Measurements from ENCODE around the gene TERT. TPM values are rescaled to one million over a fixed set of nuclear protein-coding genes. Genes with fewer than 3 reads are reported as not detected.
"Not testable (repeated sequence)": the region's sequence is repeated elsewhere in the genome, so short reads cannot be mapped to it uniquely, and the experiment has no call there.

TERT gene
- total and polyA plus RNA-seq, 4 donors: 0.02 TPM; not detected in 3

DNA sequence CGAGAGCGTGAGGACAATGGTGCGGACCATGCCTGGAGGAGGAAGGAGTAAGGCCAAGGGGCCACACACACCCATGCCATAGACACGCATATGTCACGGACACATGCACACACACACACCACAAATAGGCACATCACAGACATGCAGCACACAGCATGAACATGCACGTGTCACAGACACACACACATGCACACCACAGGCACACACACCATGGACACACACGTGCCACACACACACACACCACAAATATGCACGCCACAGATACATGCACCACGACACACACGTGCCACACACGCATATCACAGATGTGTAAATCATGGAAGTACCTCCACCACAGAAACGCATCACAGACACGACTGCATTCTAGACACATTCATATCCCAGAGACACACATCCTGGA is 16.7 kb downstream of the TERT start:
- H3K36me3 ChIP-seq (ENCODE audit: control insufficient read depth in 4 of 4, insufficient read depth in 4 of 4, low read length in 4 of 4): no peaks in the 10 kb centered on the region

DNA sequence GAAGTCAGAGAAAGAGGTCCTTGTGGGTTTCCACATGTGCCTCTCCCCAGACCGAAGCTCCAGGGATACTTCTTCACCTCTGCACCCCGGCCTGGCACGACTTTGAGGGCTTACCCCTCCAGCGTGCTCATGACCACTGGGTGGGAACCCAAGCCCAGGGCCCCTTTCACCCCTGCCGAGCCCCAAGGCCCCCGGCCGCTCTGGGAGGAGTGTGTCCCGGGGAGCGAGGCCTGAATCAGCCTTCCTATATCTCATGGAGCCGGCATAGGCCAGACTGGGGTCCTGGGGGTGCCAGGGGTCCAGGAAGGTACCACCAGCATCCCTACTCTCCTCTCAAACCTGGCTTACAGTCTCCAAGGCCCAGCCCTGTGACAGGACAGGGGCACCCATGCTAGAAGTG is 17.1 kb downstream of the TERT start:
- H3K9ac ChIP-seq (ENCODE audit: insufficient read depth in 1 of 2, low read length in 2 of 2): no peak overlapping the region
- 92% methylated on average over 10 of the region's 10 CpGs for WGBS, 2 donors
- no peak overlapping the region for H3K4me3 ChIP-seq
- TF ChIP-seq, protein P1, sequence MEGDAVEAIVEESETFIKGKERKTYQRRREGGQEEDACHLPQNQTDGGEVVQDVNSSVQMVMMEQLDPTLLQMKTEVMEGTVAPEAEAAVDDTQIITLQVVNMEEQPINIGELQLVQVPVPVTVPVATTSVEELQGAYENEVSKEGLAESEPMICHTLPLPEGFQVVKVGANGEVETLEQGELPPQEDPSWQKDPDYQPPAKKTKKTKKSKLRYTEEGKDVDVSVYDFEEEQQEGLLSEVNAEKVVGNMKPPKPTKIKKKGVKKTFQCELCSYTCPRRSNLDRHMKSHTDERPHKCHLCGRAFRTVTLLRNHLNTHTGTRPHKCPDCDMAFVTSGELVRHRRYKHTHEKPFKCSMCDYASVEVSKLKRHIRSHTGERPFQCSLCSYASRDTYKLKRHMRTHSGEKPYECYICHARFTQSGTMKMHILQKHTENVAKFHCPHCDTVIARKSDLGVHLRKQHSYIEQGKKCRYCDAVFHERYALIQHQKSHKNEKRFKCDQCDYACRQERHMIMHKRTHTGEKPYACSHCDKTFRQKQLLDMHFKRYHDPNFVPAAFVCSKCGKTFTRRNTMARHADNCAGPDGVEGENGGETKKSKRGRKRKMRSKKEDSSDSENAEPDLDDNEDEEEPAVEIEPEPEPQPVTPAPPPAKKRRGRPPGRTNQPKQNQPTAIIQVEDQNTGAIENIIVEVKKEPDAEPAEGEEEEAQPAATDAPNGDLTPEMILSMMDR (IDR thresholded peaks at IDR 0.05; ENCODE audit: control extremely low read depth, extremely low read depth): no peak
- H3K27ac ChIP-seq (ENCODE audit: low read depth in 1 of 2, low read length in 1 of 2): no peak overlapping the region
- DNase-seq (no peak), ATAC-seq (ENCODE audit: insufficient read depth, low FRiP score) (no peak)
- H3K27me3 ChIP-seq (ENCODE audit: control insufficient read depth in 3 of 3, insufficient read depth in 3 of 3, low read length in 2 of 3): no peaks in the 10 kb centered on the region
- H3K9me3 ChIP-seq (ENCODE audit: control insufficient read depth in 4 of 4, insufficient read depth in 3 of 4, low read length in 3 of 4): peaks cover 0 to 10% (median 0%) of the 10 kb centered on the region in 4 donors
- no peaks in the 10 kb centered on the region for H3K36me3 ChIP-seq (ENCODE audit: control insufficient read depth in 4 of 4, insufficient read depth in 4 of 4, low read length in 4 of 4)
- no peaks in the 10 kb centered on the region for H3K4me1 ChIP-seq (ENCODE audit: control insufficient read depth in 5 of 5, insufficient read depth in 5 of 5, low read length in 5 of 5)

More for the DNA sequence above, 16.7 kb downstream of the TERT start:
- no peak for DNase-seq
- H3K27ac ChIP-seq (ENCODE audit: low read depth in 1 of 2, low read length in 1 of 2): no peak overlapping the region
- no peaks in the 10 kb centered on the region for H3K27me3 ChIP-seq (ENCODE audit: control insufficient read depth in 3 of 3, insufficient read depth in 3 of 3, low read length in 2 of 3)
- no peaks in the 10 kb centered on the region for H3K4me1 ChIP-seq (ENCODE audit: control insufficient read depth in 5 of 5, insufficient read depth in 5 of 5, low read length in 5 of 5)
- H3K9me3 ChIP-seq (ENCODE audit: control insufficient read depth in 4 of 4, insufficient read depth in 3 of 4, low read length in 3 of 4): peaks cover 0 to 10% (median 0%) of the 10 kb centered on the region in 4 donors
- WGBS, 2 donors: 96 to 98% methylated on average over 13 of the region's 13 CpGs
- H3K4me3 ChIP-seq: no peak overlapping the region
- no peak for ATAC-seq (ENCODE audit: insufficient read depth, low FRiP score)
- no peak overlapping the region for H3K9ac ChIP-seq (ENCODE audit: insufficient read depth in 1 of 2, low read length in 2 of 2)
- TF ChIP-seq, protein P1 (IDR thresholded peaks at IDR 0.05; ENCODE audit: control extremely low read depth, extremely low read depth): no peak

DNA sequence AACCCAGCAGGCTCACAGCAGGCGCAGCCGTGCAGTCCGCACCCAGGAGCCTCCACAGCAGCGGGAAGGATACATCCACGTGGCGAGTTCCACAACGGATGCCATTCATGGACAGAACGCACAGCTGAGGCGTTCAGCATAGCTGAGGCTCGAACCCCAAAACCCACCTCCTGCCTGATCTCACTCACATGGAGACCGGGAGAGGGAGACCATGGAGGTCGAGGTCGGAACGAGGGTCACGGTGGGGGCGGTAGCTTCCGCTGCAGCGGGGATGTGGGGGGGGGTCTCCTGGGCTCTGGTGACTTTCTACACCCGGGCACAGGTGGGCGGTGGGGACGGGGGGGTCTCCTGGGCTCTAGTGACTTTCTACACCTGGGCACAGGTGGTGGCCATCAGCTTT is 17.5 kb downstream of the TERT start:
- H3K27me3 ChIP-seq (ENCODE audit: control insufficient read depth in 3 of 3, insufficient read depth in 3 of 3, low read length in 2 of 3): no peaks in the 10 kb centered on the region
- WGBS, 2 donors: 87 to 94% methylated on average over 21 of the region's 21 CpGs
- no peaks in the 10 kb centered on the region for H3K36me3 ChIP-seq (ENCODE audit: control insufficient read depth in 4 of 4, insufficient read depth in 4 of 4, low read length in 4 of 4)
- DNase-seq (no peak), ATAC-seq (ENCODE audit: insufficient read depth, low FRiP score) (no peak)
- H3K4me1 ChIP-seq (ENCODE audit: control insufficient read depth in 5 of 5, insufficient read depth in 5 of 5, low read length in 5 of 5): no peaks in the 10 kb centered on the region
- no peak overlapping the region for H3K9ac ChIP-seq (ENCODE audit: insufficient read depth in 1 of 2, low read length in 2 of 2)
- H3K9me3 ChIP-seq (ENCODE audit: control insufficient read depth in 4 of 4, insufficient read depth in 3 of 4, low read length in 3 of 4): peaks cover 0 to 10% (median 0%) of the 10 kb centered on the region in 4 donors
- TF ChIP-seq, protein P1 (IDR thresholded peaks at IDR 0.05; ENCODE audit: control extremely low read depth, extremely low read depth): no peak
- H3K4me3 ChIP-seq: no peak overlapping the region
- no peak overlapping the region for H3K27ac ChIP-seq (ENCODE audit: low read depth in 1 of 2, low read length in 1 of 2)

DNA sequence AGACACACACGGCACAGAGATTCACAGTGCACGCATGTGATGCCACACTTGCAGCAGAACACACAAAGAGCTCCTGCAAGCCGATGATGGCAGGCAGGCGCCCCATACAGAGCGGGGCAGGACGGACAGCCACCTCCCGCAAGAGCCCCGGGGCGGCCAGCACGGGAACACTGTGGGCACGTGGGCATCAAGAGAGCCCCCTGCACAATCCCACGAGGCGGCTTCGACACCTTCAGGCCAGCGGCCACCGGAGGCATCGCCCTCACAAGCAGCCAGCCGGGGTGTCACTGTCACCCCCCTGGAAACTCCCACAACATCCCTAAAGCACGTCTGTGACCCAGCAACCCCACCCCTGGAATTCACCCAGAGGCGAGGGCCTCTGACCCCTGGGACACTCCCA is 17.9 kb downstream of the TERT start:
- DNase-seq (no peak), ATAC-seq (ENCODE audit: insufficient read depth, low FRiP score) (no peak)
- Histone ChIP-seq H3K9me3 (ENCODE audit: control insufficient read depth in 4 of 4, insufficient read depth in 3 of 4, low read length in 3 of 4) (peaks cover 0 to 10% (median 0%) of the 10 kb centered on the region in 4 donors), H3K27ac (ENCODE audit: low read depth in 1 of 2, low read length in 1 of 2) (no peak overlapping the region), H3K27me3 (ENCODE audit: control insufficient read depth in 3 of 3, insufficient read depth in 3 of 3, low read length in 2 of 3) (no peaks in the 10 kb centered on the region), H3K4me1 (ENCODE audit: control insufficient read depth in 5 of 5, insufficient read depth in 5 of 5, low read length in 5 of 5) (no peaks in the 10 kb centered on the region), H3K9ac (ENCODE audit: insufficient read depth in 1 of 2, low read length in 2 of 2) (no peak overlapping the region), H3K36me3 (ENCODE audit: control insufficient read depth in 4 of 4, insufficient read depth in 4 of 4, low read length in 4 of 4) (no peaks in the 10 kb centered on the region), H3K4me3 (no peak overlapping the region)
- TF ChIP-seq, protein P1 (IDR thresholded peaks at IDR 0.05; ENCODE audit: control extremely low read depth, extremely low read depth): no peak
- 87 to 92% methylated on average over 20 of the region's 20 CpGs for WGBS, 2 donors

DNA sequence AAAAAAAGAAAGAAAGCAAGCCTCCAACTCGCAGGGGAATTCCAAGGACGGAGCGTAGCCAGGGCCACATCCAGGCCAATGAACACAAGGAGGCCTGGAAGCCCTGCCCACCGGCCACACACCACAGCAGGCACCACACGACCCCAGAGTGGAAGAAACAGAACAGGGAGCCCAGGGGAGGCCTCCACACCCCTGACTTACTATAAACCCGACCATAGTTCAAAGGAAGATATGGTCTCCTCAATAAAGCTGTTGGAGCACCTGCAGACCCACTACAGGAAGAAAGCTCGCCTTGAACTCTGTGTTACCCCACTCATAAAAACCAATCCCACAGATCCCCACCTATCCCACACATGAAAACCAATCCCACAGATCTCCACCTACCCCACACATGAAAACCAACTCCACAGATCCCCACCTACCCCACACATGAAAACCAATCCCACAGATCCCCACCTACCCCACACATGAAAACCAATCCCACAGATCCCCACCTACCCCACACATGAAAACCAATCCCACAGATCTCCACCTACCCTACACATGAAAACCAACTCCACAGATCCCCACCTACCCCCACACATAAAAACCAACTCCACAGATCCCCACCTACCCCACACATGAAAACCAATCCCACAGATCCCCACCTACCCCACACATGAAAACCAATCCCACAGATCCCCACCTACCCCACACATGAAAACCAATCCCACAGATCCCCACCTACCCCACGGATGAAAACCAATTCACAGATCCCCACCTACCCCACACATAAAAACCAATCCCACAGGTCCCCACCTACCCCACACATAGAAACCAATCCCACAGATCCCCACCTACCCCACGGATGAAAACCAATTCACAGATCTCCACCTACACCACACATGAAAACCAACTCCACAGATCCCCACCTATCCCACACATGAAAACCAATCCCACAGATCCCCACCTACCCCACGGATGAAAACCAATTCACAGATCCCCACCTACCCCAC is 19.2 kb downstream of the TERT start:
- WGBS, 2 donors: 83 to 87% methylated on average over 10 of the region's 10 CpGs
- H3K9ac ChIP-seq (ENCODE audit: insufficient read depth in 1 of 2, low read length in 2 of 2); DNase-seq; H3K36me3 ChIP-seq (ENCODE audit: control insufficient read depth in 4 of 4, insufficient read depth in 4 of 4, low read length in 4 of 4); H3K4me3 ChIP-seq; H3K27ac ChIP-seq (ENCODE audit: low read depth in 1 of 2, low read length in 1 of 2); ATAC-seq (ENCODE audit: insufficient read depth, low FRiP score); H3K9me3 ChIP-seq (ENCODE audit: control insufficient read depth in 4 of 4, insufficient read depth in 3 of 4, low read length in 3 of 4); H3K27me3 ChIP-seq (ENCODE audit: control insufficient read depth in 3 of 3, insufficient read depth in 3 of 3, low read length in 2 of 3); H3K4me1 ChIP-seq (ENCODE audit: control insufficient read depth in 5 of 5, insufficient read depth in 5 of 5, low read length in 5 of 5): not testable (repeated sequence)
